ENCODE data around the gene MEOX2.

- TF ChIP-seq CTCF (IDR thresholded peaks at IDR 0.05) (no peak), POLR2A (IDR thresholded peaks at IDR 0.05) (no peak)
Observed at GRCh38 chr7:15688911-15689310, 2.4 kb upstream of the MEOX2 start.

Data from Peyer's patch (tissue), 4 donors.